ENCODE measurements around the gene UCN.
A peak's percentile ranks its signal among the peaks of the same experiment; 100 is the strongest.
"Not testable (repeated sequence)": the region's sequence is repeated elsewhere in the genome, so short reads cannot be mapped to it uniquely, and the experiment has no call there.

The UCN gene

DNA sequence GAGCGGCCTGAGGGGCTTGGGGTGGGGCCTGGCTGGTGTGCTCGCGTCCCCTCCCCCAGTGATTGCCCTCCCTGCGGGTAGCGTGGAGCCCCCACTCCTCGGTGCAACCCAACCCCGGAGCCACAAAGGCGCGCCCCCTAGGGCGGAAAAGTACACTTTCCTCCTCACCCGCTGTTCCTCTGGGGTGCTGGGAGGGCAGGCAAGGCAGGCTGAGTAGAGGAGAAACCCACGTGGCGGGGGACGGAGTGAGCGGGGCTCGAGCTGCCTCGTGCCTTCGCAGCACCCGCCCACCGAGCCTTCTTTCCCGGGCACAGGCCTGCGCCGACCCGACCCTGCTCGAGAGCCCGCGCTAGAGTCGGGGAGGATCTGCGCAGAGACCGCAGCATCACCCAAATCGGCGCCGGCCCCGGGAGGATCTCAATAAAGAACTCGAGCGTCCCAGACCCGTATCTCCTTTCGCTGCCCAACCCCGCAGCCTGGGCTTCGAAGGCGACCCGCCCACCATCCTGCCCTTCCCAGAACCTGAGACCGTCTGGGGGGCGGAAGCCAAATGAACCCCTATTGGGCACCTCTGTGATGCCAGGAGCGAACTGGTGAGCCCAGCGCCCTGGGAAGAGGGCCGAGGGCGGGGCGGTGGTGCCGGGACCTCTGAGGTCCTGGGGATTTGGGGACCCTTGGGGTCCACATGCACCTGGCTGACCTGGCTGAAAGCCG lies 1.5 kb downstream of the UCN start:
- TF ChIP-seq POLR2AphosphoS5 (IDR thresholded peaks at IDR 0.05; ENCODE audit: low read depth, low read length) (no peak), TAF1 (IDR thresholded peaks at IDR 0.05; ENCODE audit: low read depth, low read length) (no peak), POLR2A (IDR thresholded peaks at IDR 0.05; ENCODE audit: low read depth, low read length) (no peak), POU2F2 (IDR thresholded peaks at IDR 0.05; ENCODE audit: low read depth, low read length) (no peak), PAX5 (IDR thresholded peaks at IDR 0.05; ENCODE audit: insufficient read depth, low read length, severe bottlenecking) (no peak), SPI1 (IDR thresholded peaks at IDR 0.05; ENCODE audit: low read depth, low read length) (no peak)
- FAIRE-seq (peak; percentile 62), DNase-seq (ENCODE audit: insufficient read length, low spot score) (peak; percentile 41)

DNA sequence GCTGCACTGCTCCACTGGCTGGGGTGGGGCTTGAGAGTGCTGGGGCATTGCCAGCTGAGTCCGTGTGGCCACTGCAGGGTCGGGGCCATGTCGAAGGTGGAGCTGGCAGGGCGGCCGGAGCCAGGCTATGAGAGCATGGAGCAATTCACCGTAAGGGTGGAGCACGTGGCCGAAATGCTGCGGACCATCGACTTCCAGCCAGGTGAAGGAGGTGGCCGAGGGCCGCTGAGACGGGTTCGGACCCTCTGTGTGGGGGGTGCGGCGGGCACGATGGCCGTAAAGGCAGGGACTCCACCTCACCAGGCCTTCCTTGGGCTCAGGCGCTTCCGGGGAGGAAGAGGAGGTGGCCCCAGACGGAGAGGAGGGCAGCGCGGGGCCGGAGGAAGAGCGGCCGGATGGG lies 2.1 kb downstream of the UCN start:
- no peak for FAIRE-seq
- TF ChIP-seq TAF1 (IDR thresholded peaks at IDR 0.05; ENCODE audit: low read depth, low read length) (no peak), POU2F2 (IDR thresholded peaks at IDR 0.05; ENCODE audit: low read depth, low read length) (no peak), PAX5 (IDR thresholded peaks at IDR 0.05; ENCODE audit: insufficient read depth, low read length, severe bottlenecking) (no peak), SPI1 (IDR thresholded peaks at IDR 0.05; ENCODE audit: low read depth, low read length) (no peak), POLR2A (IDR thresholded peaks at IDR 0.05; ENCODE audit: low read depth, low read length) (no peak), POLR2AphosphoS5 (IDR thresholded peaks at IDR 0.05; ENCODE audit: low read depth, low read length) (no peak)
- no peak for DNase-seq (ENCODE audit: insufficient read length, low spot score)

DNA sequence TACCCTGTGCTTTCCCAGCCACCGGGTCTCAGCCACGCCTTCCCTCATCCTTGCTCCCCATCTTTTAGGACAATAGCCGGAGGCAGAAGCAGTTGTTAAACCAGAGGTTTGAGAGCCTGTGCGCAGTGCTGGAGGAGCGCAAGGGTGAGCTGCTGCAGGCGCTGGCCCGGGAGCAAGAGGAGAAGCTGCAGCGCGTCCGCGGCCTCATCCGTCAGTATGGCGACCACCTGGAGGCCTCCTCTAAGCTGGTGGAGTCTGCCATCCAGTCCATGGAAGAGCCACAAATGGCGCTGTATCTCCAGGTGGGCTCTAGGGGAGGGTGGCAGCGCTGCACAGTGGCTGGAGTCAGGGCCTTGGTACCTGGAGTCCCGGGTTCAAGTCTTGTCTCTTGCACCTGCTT lies 2.7 kb downstream of the UCN start:
- no peak for FAIRE-seq
- TF ChIP-seq POU2F2 (IDR thresholded peaks at IDR 0.05; ENCODE audit: low read depth, low read length) (no peak), TAF1 (IDR thresholded peaks at IDR 0.05; ENCODE audit: low read depth, low read length) (no peak), SPI1 (IDR thresholded peaks at IDR 0.05; ENCODE audit: low read depth, low read length) (no peak), PAX5 (IDR thresholded peaks at IDR 0.05; ENCODE audit: insufficient read depth, low read length, severe bottlenecking) (no peak), POLR2AphosphoS5 (IDR thresholded peaks at IDR 0.05; ENCODE audit: low read depth, low read length) (no peak), POLR2A (IDR thresholded peaks at IDR 0.05; ENCODE audit: low read depth, low read length) (no peak)
- no peak for DNase-seq (ENCODE audit: insufficient read length, low spot score)

DNA sequence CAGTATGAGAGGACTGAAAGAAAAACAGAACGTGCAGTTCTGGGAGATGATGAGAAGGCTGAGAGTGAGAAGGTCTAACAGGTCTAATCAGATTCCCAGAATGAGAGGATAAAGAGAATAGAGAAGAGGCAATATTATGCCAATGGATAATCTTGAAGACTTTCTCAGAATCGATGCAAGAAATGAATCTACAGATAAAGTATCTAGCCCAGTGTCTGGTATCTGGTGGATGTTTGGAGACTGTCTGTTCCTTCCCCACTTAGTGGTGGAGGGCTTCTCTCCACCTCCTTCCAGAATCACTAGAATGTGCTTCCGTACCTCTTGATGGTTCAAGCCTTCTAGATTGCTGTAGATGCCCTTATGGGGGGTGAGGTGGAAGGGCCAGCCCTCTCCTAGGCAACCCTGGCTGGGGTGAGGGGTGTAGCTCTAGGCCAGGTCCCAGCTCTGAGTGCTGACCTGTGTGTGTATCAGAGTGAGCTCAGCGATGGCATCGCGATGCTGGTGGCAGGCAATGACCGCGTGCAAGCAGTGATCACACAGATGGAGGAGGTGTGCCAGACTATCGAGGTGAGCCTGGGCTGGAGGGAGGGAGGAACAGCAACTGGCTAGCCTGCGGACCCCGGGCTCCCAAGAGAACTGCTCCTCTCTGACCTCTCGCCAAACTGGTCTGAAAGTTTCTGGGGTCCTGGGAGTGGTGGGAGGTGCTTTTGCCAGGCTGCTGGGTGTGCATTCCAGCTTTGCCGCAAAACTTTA lies 3.6 kb downstream of the UCN start:
- DNase-seq (ENCODE audit: insufficient read length, low spot score) (no peak), FAIRE-seq (no peak)
- no peak for TF ChIP-seq POLR2AphosphoS5 (IDR thresholded peaks at IDR 0.05; ENCODE audit: low read depth, low read length)
- TF ChIP-seq POLR2A (IDR thresholded peaks at IDR 0.05; ENCODE audit: low read depth, low read length), result no peak
- TF ChIP-seq SPI1 (IDR thresholded peaks at IDR 0.05; ENCODE audit: low read depth, low read length), result no peak
- no peak for TF ChIP-seq PAX5 (IDR thresholded peaks at IDR 0.05; ENCODE audit: insufficient read depth, low read length, severe bottlenecking)
- no peak for TF ChIP-seq POU2F2 (IDR thresholded peaks at IDR 0.05; ENCODE audit: low read depth, low read length)
- TF ChIP-seq TAF1 (IDR thresholded peaks at IDR 0.05; ENCODE audit: low read depth, low read length), result no peak

DNA sequence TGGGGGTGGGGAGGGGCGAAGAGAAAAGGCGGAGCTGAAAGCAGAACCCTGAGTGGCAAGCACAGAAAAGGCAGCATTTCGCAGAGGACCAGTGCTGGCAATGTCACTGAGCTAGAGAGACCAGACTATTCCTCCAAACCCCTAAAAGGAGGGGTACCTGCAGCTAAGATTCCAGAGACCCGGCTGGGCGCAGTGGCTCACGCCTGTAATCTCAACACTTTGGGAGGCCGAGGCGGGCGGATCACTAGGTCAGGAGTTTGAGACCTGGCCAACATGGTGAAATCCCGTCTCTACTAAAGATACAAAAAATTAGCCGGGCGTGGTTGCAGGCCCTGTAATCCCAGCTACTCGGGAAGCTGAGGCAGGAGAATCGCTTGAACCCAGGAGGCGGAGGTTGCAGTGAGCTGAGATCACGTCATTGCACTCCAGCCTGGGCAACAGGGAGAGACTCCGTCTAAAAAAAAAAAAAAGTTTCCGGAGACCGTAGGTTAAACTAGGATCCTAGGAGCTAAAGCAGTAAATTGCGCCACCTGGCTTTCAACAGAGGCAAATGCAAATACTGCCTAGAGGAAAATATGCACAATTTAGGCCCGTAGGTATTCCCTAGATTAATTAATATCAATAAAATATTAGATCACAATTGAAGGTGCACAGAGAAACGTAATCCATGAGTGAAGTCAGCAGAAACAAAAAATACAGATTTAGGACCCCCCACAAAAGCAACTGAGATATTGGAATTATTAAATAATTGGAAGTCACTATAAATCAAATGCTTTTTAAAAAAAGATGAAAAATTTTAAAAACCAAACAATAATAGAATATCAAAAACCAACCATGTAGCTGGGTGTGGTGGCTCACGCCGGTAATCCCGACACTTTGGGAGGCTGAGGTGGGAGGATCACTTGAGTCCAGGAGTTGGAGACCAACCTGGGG lies 4.9 kb downstream of the UCN start:
- TF ChIP-seq POLR2A (IDR thresholded peaks at IDR 0.05; ENCODE audit: low read depth, low read length) (no peak), POU2F2 (IDR thresholded peaks at IDR 0.05; ENCODE audit: low read depth, low read length) (peak; percentile 60; the same call in 1 of the 2 replicates), PAX5 (IDR thresholded peaks at IDR 0.05; ENCODE audit: insufficient read depth, low read length, severe bottlenecking) (no peak), POLR2AphosphoS5 (IDR thresholded peaks at IDR 0.05; ENCODE audit: low read depth, low read length) (no peak), SPI1 (IDR thresholded peaks at IDR 0.05; ENCODE audit: low read depth, low read length) (no peak), TAF1 (IDR thresholded peaks at IDR 0.05; ENCODE audit: low read depth, low read length) (no peak)
- DNase-seq (ENCODE audit: insufficient read length, low spot score), result peak; percentile 48
- peak; percentile 13 for FAIRE-seq

DNA sequence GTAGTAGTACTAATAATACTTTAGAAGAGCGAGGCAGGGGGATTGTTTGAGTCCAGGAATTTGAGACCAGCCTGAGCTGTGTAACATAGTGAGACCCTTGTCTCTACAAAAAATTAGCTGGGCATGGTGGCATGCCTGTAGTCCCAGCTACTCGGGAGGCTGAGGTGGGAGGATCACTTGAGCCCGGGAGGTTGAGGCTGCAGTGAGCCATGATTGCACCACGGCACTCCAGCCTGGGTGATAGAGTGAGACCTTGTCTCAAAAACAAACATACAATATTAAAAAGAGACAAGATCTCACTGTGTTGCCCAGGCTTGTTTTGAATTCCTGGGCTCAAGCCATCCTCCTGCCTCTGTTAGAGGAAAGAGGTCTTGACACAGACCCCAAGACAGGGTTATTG lies 7.6 kb downstream of the UCN start:
- FAIRE-seq; DNase-seq (ENCODE audit: insufficient read length, low spot score): not testable (repeated sequence)

DNA sequence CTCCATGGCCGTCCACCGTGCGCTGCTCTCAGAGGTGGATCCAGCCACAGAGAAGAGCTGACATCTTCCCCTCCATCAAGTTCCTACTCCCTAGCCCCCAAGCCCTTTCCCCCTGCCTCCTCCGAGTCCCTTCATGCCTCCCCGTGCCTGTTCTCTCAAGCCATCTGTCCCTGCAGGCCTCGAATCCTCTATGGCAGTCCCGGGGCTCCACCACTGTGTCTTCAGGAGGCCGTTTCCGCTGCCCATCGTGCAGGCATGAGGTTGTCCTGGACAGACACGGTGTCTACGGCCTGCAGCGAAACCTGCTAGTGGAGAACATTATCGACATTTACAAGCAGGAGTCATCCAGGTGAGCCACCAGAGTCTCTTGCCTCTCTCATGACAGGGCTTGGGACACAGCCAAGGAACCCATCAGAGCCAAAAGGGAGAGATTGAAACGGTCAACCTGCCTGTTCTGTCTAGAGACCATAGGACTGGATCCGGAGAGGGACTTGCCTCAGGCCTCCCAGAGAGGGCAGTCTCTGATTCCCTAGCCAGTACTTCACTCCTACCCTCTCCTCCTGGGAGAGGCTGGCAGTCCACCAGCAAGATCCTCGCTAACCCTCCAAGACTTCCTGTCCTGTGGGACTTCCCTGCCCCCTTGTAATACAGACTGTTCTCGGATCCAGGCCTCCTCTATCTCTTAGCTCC lies 9.7 kb downstream of the UCN start:
- DNase-seq (ENCODE audit: insufficient read length, low spot score) (no peak), FAIRE-seq (no peak)
- TF ChIP-seq POLR2AphosphoS5 (IDR thresholded peaks at IDR 0.05; ENCODE audit: low read depth, low read length), result no peak
- TF ChIP-seq POLR2A (IDR thresholded peaks at IDR 0.05; ENCODE audit: low read depth, low read length), result no peak
- TF ChIP-seq SPI1 (IDR thresholded peaks at IDR 0.05; ENCODE audit: low read depth, low read length), result no peak
- TF ChIP-seq PAX5 (IDR thresholded peaks at IDR 0.05; ENCODE audit: insufficient read depth, low read length, severe bottlenecking), result no peak
- TF ChIP-seq POU2F2 (IDR thresholded peaks at IDR 0.05; ENCODE audit: low read depth, low read length), result no peak
- no peak for TF ChIP-seq TAF1 (IDR thresholded peaks at IDR 0.05; ENCODE audit: low read depth, low read length)

DNA sequence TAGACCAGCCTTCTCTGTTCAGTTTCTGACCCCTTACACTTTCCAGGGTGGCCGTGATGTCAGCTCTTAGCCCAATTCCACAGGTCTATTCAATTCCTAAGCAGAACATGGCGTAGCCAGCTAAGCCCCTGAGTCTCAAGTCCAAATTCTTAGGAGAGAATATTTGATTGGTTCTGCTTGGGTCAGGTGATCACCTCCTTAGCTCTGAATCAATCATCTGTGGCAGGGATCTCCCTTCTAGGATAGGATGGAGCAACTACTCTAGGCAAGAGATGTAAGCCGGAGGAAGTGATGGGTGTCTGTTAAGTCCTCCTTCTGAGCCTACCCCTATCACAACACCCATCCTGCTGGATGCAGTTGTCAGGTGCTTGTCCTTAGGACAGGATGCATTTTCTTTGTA lies 11.1 kb downstream of the UCN start:
- no peak for DNase-seq (ENCODE audit: insufficient read length, low spot score)
- no peak for FAIRE-seq
- no peak for TF ChIP-seq PAX5 (IDR thresholded peaks at IDR 0.05; ENCODE audit: insufficient read depth, low read length, severe bottlenecking)
- no peak for TF ChIP-seq POLR2AphosphoS5 (IDR thresholded peaks at IDR 0.05; ENCODE audit: low read depth, low read length)
- no peak for TF ChIP-seq POLR2A (IDR thresholded peaks at IDR 0.05; ENCODE audit: low read depth, low read length)
- TF ChIP-seq POU2F2 (IDR thresholded peaks at IDR 0.05; ENCODE audit: low read depth, low read length), result no peak
- TF ChIP-seq SPI1 (IDR thresholded peaks at IDR 0.05; ENCODE audit: low read depth, low read length), result no peak
- TF ChIP-seq TAF1 (IDR thresholded peaks at IDR 0.05; ENCODE audit: low read depth, low read length), result no peak
